ENCODE data around the gene LCLAT1. TPM values are rescaled to one million over a fixed set of nuclear protein-coding genes. Genes with fewer than 3 reads are reported as not detected.

Gene LCLAT1
- polyA plus RNA-seq, 1 of the 3 experiments (the other 2 are of a cell fraction): 6.9 TPM

GRCh38 chr2:30643674-30644073 is 196.6 kb downstream of the LCLAT1 start:
- H3K27me3 ChIP-seq (ENCODE audit: insufficient read depth): no peaks in the 10 kb centered on the region
- ChIA-PET POLR2A (no interaction called here), CTCF (interaction anchor here (0.6 to 1.1 kb wide), 2 partner anchors 23 to 436 kb away, joined by 3 read pairs; no protein-coding TSS in a partner anchor)
- no peak overlapping the region for H3K9ac ChIP-seq
- no peaks in the 10 kb centered on the region; a peak in 1 of 4 replicates for H3K4me1 ChIP-seq (ENCODE audit: control insufficient read depth in 1 of 2, insufficient read depth in 2 of 2, low read depth in 1 of 2, low read length in 1 of 2)
- H3K79me2 ChIP-seq (ENCODE audit: insufficient read depth): no peaks in the 10 kb centered on the region
- H3K4me3 ChIP-seq (ENCODE audit: low read depth in 2 of 2, low read length in 1 of 2): no peak overlapping the region
- WGBS (ENCODE audit: low lambda C conversion rate): 73% methylated on average over 3 of the region's 3 CpGs
- H4K20me1 ChIP-seq (ENCODE audit: insufficient read depth): no peaks in the 10 kb centered on the region
- H3K36me3 ChIP-seq (replicated peaks in 1 of 2; ENCODE audit: control insufficient read depth in 1 of 2, insufficient read depth in 2 of 2, low read length in 1 of 2): peaks cover 4 to 11% of the 10 kb centered on the region in 2 experiments
- TF ChIP-seq ELF1 (IDR thresholded peaks at IDR 0.05) (no peak), TCF12 (IDR thresholded peaks at IDR 0.05) (no peak), RFX5 (IDR thresholded peaks at IDR 0.05; ENCODE audit: low read length) (no peak), REST (IDR thresholded peaks at IDR 0.05; ENCODE audit: low read depth, low read length) (no peak), SMC3 (IDR thresholded peaks at IDR 0.05; ENCODE audit: low read depth, low read length) (no peak), FOXM1 (IDR thresholded peaks at IDR 0.05; ENCODE audit: low read depth) (no peak), POLR2AphosphoS5 (IDR thresholded peaks at IDR 0.05; ENCODE audit: low read depth, low read length) (no peak)
- H3K9me2 ChIP-seq: no peaks in the 10 kb centered on the region
- no peak overlapping the region for H3K27ac ChIP-seq (ENCODE audit: low read depth in 2 of 2, low read length in 1 of 2)
- DNase-seq: no peak
- no peaks in the 10 kb centered on the region for H3K9me3 ChIP-seq
- no peak overlapping the region for H3K4me2 ChIP-seq
- no peak overlapping the region for H2AFZ ChIP-seq (ENCODE audit: low read depth)
- no peaks in the 10 kb centered on the region for H3F3A ChIP-seq (replicated peaks; ENCODE audit: insufficient read depth)

- WGBS (ENCODE audit: low lambda C conversion rate): 95% methylated on average over 3 of the region's 3 CpGs
- no peaks in the 10 kb centered on the region for H4K20me1 ChIP-seq (ENCODE audit: insufficient read depth)
- no peak overlapping the region for H3K27ac ChIP-seq (ENCODE audit: low read depth in 2 of 2, low read length in 1 of 2)
- H3K9ac ChIP-seq: no peak overlapping the region
- no peaks in the 10 kb centered on the region for H3K79me2 ChIP-seq (ENCODE audit: insufficient read depth)
- H3K36me3 ChIP-seq (replicated peaks in 1 of 2; ENCODE audit: control insufficient read depth in 1 of 2, insufficient read depth in 2 of 2, low read length in 1 of 2): peaks cover 4 to 7% of the 10 kb centered on the region in 2 experiments
- no peak overlapping the region for H3K4me2 ChIP-seq
- H3K9me2 ChIP-seq: no peaks in the 10 kb centered on the region
- DNase-seq: no peak
- H3K4me3 ChIP-seq (ENCODE audit: low read depth in 2 of 2, low read length in 1 of 2): no peak overlapping the region
- H3F3A ChIP-seq (replicated peaks; ENCODE audit: insufficient read depth): no peaks in the 10 kb centered on the region
- ChIA-PET CTCF (interaction anchor here (0.9 to 1.7 kb wide), 3 partner anchors 11 to 436 kb away, joined by 3 to 7 read pairs (median 4); no protein-coding TSS in a partner anchor), POLR2A (no interaction called here)
- H3K4me1 ChIP-seq (ENCODE audit: control insufficient read depth in 1 of 2, insufficient read depth in 2 of 2, low read depth in 1 of 2, low read length in 1 of 2): no peaks in the 10 kb centered on the region; a peak in 1 of 4 replicates
- H2AFZ ChIP-seq (ENCODE audit: low read depth): no peak overlapping the region
- H3K9me3 ChIP-seq: no peaks in the 10 kb centered on the region
- no peaks in the 10 kb centered on the region for H3K27me3 ChIP-seq (ENCODE audit: insufficient read depth)
- TF ChIP-seq POLR2AphosphoS5 (IDR thresholded peaks at IDR 0.05; ENCODE audit: low read depth, low read length): no peak
- no peak for TF ChIP-seq NRF1 (IDR thresholded peaks at IDR 0.05; ENCODE audit: low read depth, low read length)
- TF ChIP-seq FOXJ3 (CRISPR knock-in tag; IDR thresholded peaks at IDR 0.05): no peak
- TF ChIP-seq REST (IDR thresholded peaks at IDR 0.05; ENCODE audit: low read depth, low read length): no peak
- TF ChIP-seq RAD21 (IDR thresholded peaks at IDR 0.05; ENCODE audit: low read length): no peak
- TF ChIP-seq MAX (IDR thresholded peaks at IDR 0.05; ENCODE audit: low read depth): no peak
- no peak for TF ChIP-seq TCF12 (IDR thresholded peaks at IDR 0.05)
- no peak for TF ChIP-seq MEF2A (IDR thresholded peaks at IDR 0.05; ENCODE audit: borderline replicate concordance, low read depth)
- TF ChIP-seq NFIC (IDR thresholded peaks at IDR 0.05; ENCODE audit: borderline replicate concordance): no peak
- TF ChIP-seq FOXM1 (IDR thresholded peaks at IDR 0.05; ENCODE audit: low read depth): no peak
- no peak for TF ChIP-seq RCOR1 (IDR thresholded peaks at IDR 0.05; ENCODE audit: low read length)
- TF ChIP-seq SMC3 (IDR thresholded peaks at IDR 0.05; ENCODE audit: low read depth, low read length): no peak
- no peak for TF ChIP-seq TAF1 (IDR thresholded peaks at IDR 0.05; ENCODE audit: borderline replicate concordance, low read depth, low read length)
- TF ChIP-seq USF2 (IDR thresholded peaks at IDR 0.05; ENCODE audit: borderline replicate concordance, low read depth, low read length): no peak
- TF ChIP-seq EZH2phosphoT487 (IDR thresholded peaks at IDR 0.05; ENCODE audit: borderline replicate concordance, low read depth): no peak
- TF ChIP-seq TEAD4 (IDR thresholded peaks at IDR 0.05; ENCODE audit: borderline replicate concordance, insufficient read depth): no peak
- TF ChIP-seq SIN3A (IDR thresholded peaks at IDR 0.05; ENCODE audit: borderline replicate concordance, low read depth, low read length): no peak
These were observed 198.2 kb downstream of the LCLAT1 start for GRCh38 chr2:30645081-30645744.
